Measurements from ENCODE around the gene IL16.

- TF ChIP-seq CREM (IDR thresholded peaks at IDR 0.05; ENCODE audit: low read depth) (no peak), USF2 (CRISPR knock-in tag; IDR thresholded peaks at IDR 0.05) (no peak)
Measured at GRCh38 chr15:81356252-81356651, 159.6 kb downstream of the IL16 start.
